GM12878 (cell line): ENCODE data around the gene GNAI2. TPM values are rescaled to one million over a fixed set of nuclear protein-coding genes. Genes with fewer than 3 reads are reported as not detected.

Experiments used
- ATAC-seq: fragments of 200-7000 bp; cut with Tn5 transposase; 3 replicates; pipeline ENCODE4 v1.9.1; 2020; ENCODE audit warnings: mild to moderate bottlenecking, moderate library complexity
- BruUV-seq: library from RNA; stranded (reverse); fragments of 400-500 nt; replicated peaks from 2 replicates; lab custom pipeline; 2021; lab: Mats Ljungman, UMichigan
- CTCF ChIA-PET: fragments of 300-600 bp; sonication (Branson Sonifier 250); formaldehyde crosslinking; extraction: SDS; loops from one replicate; lab custom pipeline; 2021; ENCODE audit warnings: inconsistent platforms; lab: Yijun Ruan, JAX
- POLR2A ChIA-PET: fragments of 350-600 bp; formaldehyde crosslinking; extraction: SDS; loops from one replicate; lab custom pipeline; 2021; ENCODE audit warnings: inconsistent platforms; lab: Charles Lee
- RAD21 ChIA-PET: fragments of 300-600 bp; sonication (Branson Sonifier 250); formaldehyde crosslinking; loops from one replicate; lab custom pipeline; 2023; ENCODE audit warnings: antibody characterized with exemption; ENCODE audit not compliant: unreplicated experiment; lab: Charles Lee
- SMC1A ChIA-PET: fragments of 300-600 bp; sonication (Branson Sonifier 250); formaldehyde crosslinking; loops from one replicate; lab custom pipeline; 2023; ENCODE audit not compliant: unreplicated experiment, uncharacterized antibody; lab: Charles Lee
- DNase-seq: peaks from one replicate; pipeline ENCODE4 v3.0.0-alpha.2; 2011; ENCODE audit warnings: low read depth, low spot score
- FAIRE-seq: peaks from 3 replicates; lab custom pipeline; 2011; peaks lifted over from hg19 to GRCh38; lab: Jason Lieb, UNC
- H2AFZ ChIP-seq: 2 replicates; pipeline ENCODE4 v1.6.0; 2011; ENCODE audit warnings: low read depth, low read length, control low read depth; ENCODE audit not compliant: control insufficient read depth
- H3K27ac ChIP-seq: 2 replicates; pipeline ENCODE4 v1.5.1; 2011; ENCODE audit warnings: control low read depth; ENCODE audit not compliant: control insufficient read depth, insufficient read depth
- H3K27me3 ChIP-seq, 2 experiments: replicated peaks in 1 of 2; 2 replicates each; pipeline versions ENCODE4 v1.6.0 to v1.6.1; 2011; ENCODE audit warnings: low read length in 1 of 2; ENCODE audit not compliant: control insufficient read depth in 2 of 2, insufficient read depth in 2 of 2
- H3K36me3 ChIP-seq, 2 experiments: 2 replicates each; pipeline ENCODE4 v1.5.1; 2011; ENCODE audit warnings: low read length in 1 of 2; ENCODE audit not compliant: control insufficient read depth in 2 of 2, insufficient read depth in 2 of 2
- H3K4me1 ChIP-seq: 2 replicates; pipeline ENCODE4 v1.6.1; 2011; ENCODE audit warnings: mild to moderate bottlenecking, low read length, moderate library complexity, mixed read lengths; ENCODE audit not compliant: control insufficient read depth, insufficient read depth
- H3K4me2 ChIP-seq: 2 replicates; pipeline ENCODE4 v1.6.0; 2011; ENCODE audit warnings: control low read depth; ENCODE audit not compliant: control insufficient read depth, insufficient read depth
- H3K4me3 ChIP-seq: fragments of 200-600 bp; sonication (generic); 2 replicates; pipeline ENCODE4 v1.5.1; 2016
- H3K79me2 ChIP-seq: 2 replicates; pipeline ENCODE4 v1.6.0; 2011; ENCODE audit warnings: low read length; ENCODE audit not compliant: control insufficient read depth, insufficient read depth
- H3K9ac ChIP-seq: 2 replicates; pipeline ENCODE4 v1.8.0; 2011; ENCODE audit warnings: low read length, control low read depth, mixed read lengths; ENCODE audit not compliant: control insufficient read depth, insufficient read depth
- H3K9me3 ChIP-seq: replicated peaks from 3 replicates; pipeline ENCODE4 v1.5.1; 2011; ENCODE audit warnings: mild to moderate bottlenecking, low read length; ENCODE audit not compliant: control insufficient read depth, insufficient read depth
- H4K20me1 ChIP-seq: 2 replicates; pipeline ENCODE4 v1.6.0; 2011; ENCODE audit not compliant: control insufficient read depth, insufficient read depth
- CBFB ChIP-seq: IDR thresholded peaks from 2 replicates; pipeline ENCODE4 v1.6.1; 2016; ENCODE audit warnings: antibody characterized with exemption, low read depth
- FOXM1 ChIP-seq: IDR thresholded peaks from 2 replicates; pipeline ENCODE4 v1.6.1; 2012; ENCODE audit warnings: low read depth, mild to moderate bottlenecking, inconsistent platforms, low read length, moderate library complexity
- RELB ChIP-seq: fragments of 450-650 bp; IDR thresholded peaks from 2 replicates; pipeline ENCODE4 v1.6.1; 2017; ENCODE audit warnings: low read depth, mild to moderate bottlenecking, moderate library complexity
- ZBTB40 ChIP-seq: fragments of 450-650 bp; IDR thresholded peaks from 2 replicates; pipeline ENCODE4 v1.6.1; 2016; ENCODE audit warnings: mild to moderate bottlenecking, moderate library complexity, borderline replicate concordance
- WGBS: methylation state at CpG from one replicate; pipeline ENCODE4 v1.1.6; 2016; ENCODE audit warnings: low lambda C conversion rate; ENCODE audit not compliant: insufficient replicate concordance, insufficient coverage; ENCODE audit errors: missing lambda C conversion rate; 5-methylcytosine and 5-hydroxymethylcytosine counted together
- in situ Hi-C: fragments of 300-500 bp; cut with MboI; formaldehyde crosslinking; loops from 9 replicates; pipeline ENCODE4 v1.14.3; 2018; ENCODE audit warnings: mixed read lengths
- intact Hi-C: fragments of 100-400 bp; cut with micrococcal nuclease; formaldehyde crosslinking; loops from one replicate; pipeline ENCODE4 v1.14.2; 2022; ENCODE audit not compliant: unreplicated experiment
- polyA plus RNA-seq, 11 experiments: library from polyadenylated mRNA; depleted of rRNA in 4 of 11; unstranded in 6 of 11; stranded (reverse) in 5 of 11; fragments of >200 nt; fragmentation: Nextera tagmentation in 4 of 11; fragmentation: Illumina TruSeq in 1 of 11; extraction: Ambion mirVana in 4 of 11; extraction: Trizol in 1 of 11; gene quantifications; 1 replicate in 1 of 11; 2 replicates in 10 of 11; pipeline versions ENCODE4 v1.2.1 to v1.2.3, GENCODE V29; 2011 to 2016; ENCODE audit warnings: inconsistent platforms in 2 of 11, missing spikeins in 2 of 11, low read depth in 1 of 11
- total RNA-seq, 4 experiments: library from RNA; depleted of rRNA in 3 of 4; stranded (reverse); fragments of >200 nt in 3 of 4; fragmentation: Illumina TruSeq in 1 of 4; extraction: Trizol in 1 of 4; gene quantifications; 2 replicates each; pipeline versions ENCODE4 v1.2.1 to v1.2.3, GENCODE V29; 2013 to 2021
- TF ChIP-seq, protein P1 (sequence below): IDR thresholded peaks from 2 replicates; pipeline ENCODE4 v1.6.1; 2012; ENCODE audit warnings: low read depth, low read length, improper control_type of control experiment

Gene GNAI2
- total and polyA plus RNA-seq, 10 of the 15 experiments (the other 5 are each of a cell fraction or from before 2014, with no cell fraction given) = 5.0 to 346 (median 237) TPM

DNA sequence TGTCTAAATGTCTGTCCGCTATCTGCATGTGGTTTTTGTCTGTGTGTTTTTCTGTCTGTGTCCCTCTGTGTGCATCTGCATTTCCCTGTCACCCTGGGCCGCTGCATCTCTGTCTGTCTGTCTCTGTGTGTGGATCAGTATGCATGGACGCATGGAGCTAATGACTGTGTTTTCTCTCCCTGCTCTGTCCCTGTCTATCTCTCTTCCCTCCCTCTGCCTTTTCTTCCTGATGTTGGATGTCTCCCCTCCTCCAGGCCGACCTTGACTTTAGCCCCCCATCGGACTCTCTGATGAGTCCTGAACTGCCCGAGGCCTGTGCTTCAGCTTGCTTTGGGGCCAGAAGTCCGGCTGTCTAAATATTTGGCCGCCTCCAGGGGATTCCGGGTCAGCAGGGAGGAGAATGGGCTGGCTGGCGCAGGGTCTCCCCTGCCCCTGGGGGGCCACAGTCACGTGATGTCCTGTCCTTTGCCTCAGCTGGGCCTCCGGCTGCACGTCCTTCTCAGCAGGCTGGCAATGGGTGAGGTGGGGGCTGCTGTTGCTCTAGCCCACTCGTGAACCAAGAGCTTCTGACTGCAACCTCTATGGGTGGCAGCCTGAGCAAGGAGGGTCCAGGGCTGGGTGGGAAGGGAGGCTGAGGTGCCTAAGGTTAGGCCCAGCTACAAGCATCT, 27.2 kb upstream of the GNAI2 start:
- no peak for ATAC-seq
- in situ Hi-C loops = no loop called here
- ChIA-PET POLR2A (no interaction called here), CTCF (interaction anchor here (0.7 to 1.0 kb wide), 2 partner anchors 17 to 22 kb away, joined by 3 to 4 read pairs; no protein-coding TSS in a partner anchor), RAD21 (no interaction called here), SMC1A (no interaction called here)
- H3K9ac ChIP-seq = no peak overlapping the region
- H3K36me3 ChIP-seq = no peaks in the 10 kb centered on the region
- H3K79me2 ChIP-seq = no peaks in the 10 kb centered on the region
- H3K27ac ChIP-seq = no peak overlapping the region
- H2AFZ ChIP-seq = no peak overlapping the region
- intact Hi-C loops = no loop called here
- no TSS peak for BruUV-seq
- no peak overlapping the region for H3K4me3 ChIP-seq
- no peak overlapping the region for H3K4me2 ChIP-seq
- FAIRE-seq = no peak
- 38% methylated on average over 14 of the region's 14 CpGs for WGBS
- TF ChIP-seq RELB = no peak
- no peak for TF ChIP-seq FOXM1
- no peak for TF ChIP-seq CBFB
- TF ChIP-seq, protein P1, sequence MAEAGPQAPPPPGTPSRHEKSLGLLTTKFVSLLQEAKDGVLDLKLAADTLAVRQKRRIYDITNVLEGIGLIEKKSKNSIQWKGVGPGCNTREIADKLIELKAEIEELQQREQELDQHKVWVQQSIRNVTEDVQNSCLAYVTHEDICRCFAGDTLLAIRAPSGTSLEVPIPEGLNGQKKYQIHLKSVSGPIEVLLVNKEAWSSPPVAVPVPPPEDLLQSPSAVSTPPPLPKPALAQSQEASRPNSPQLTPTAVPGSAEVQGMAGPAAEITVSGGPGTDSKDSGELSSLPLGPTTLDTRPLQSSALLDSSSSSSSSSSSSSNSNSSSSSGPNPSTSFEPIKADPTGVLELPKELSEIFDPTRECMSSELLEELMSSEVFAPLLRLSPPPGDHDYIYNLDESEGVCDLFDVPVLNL = no peak
- no peak for TF ChIP-seq ZBTB40
- no peaks in the 10 kb centered on the region for H3K9me3 ChIP-seq
- H3K27me3 ChIP-seq = peaks cover 14 to 16% of the 10 kb centered on the region in 2 experiments
- H4K20me1 ChIP-seq = no peaks in the 10 kb centered on the region
- DNase-seq = no peak
- no peaks in the 10 kb centered on the region for H3K4me1 ChIP-seq
